ENCODE measurements around the gene CD99L2.

Gene CD99L2

DNA sequence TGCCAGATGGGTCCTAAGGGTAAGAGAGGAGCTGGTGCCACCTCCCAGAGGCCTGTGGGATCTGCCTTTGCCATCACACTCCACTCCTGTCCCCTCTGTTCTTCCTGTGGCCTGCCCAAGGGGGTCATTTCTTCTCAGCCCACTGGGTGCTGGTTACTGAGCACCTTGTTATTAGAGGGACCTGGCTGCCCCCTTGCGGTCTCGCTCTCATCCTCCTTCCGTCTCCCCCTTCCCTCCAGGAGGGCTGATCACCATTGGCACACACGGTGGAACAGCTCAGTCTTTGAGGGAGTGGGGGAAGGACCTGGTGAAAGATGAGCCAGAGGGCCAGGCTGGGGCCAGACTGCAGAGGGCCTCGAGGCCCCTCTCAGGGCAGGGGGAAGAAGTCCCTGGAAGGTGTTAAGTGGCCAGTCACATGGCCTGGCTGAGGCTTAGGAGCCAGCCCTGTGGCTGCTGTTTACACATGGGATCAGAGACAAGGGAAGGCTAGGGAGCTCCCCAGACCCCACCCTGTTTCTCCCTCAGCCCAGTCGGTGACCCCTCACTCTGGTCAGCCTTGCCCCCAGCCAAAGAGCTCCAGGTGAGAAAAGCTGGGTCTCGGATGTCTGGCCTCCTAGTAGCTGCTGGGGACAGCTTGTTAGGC is 137.2 kb downstream of the CD99L2 start:
- no peak for DNase-seq

DNA sequence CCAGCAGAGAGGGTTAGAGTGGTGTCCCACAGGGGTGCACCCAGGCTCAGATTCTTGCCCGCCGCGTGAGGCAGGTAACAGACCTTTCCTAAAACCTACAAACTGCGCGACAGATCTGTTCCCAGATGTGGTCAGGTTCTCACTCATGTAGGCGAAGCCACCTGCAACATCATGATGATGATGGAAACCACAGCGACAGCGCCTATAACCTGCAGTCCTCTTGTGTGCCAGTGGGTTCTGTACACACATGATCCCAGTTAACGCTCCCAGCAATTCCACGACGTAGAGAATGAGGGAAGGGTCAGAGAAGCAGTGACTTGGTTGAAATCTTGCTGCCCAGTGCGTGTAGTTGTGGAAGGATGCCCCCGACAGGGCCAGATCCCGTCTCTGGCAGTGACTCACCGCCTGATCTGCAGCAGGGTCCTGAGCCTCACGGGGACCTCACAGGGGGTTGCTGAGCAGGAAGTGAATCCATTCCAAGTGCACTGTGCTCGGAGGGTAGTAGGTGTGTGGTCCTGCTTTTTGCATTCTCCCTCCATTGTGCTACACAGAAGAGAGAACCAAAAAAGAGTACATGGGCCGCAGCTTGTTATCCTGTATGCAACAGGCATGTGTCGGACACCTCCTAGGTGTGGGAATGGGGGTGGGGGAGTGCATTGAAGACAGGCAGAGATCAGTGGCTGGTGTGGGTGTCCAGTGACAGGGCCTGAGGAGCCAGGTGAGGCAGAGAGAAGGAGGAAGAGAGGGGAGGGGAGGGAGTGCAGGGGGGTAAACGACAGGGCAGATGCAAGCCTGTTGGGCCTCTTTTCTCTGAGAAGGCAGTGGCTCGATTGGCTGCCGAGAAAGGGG is 138.7 kb downstream of the CD99L2 start:
- no peak for DNase-seq

DNA sequence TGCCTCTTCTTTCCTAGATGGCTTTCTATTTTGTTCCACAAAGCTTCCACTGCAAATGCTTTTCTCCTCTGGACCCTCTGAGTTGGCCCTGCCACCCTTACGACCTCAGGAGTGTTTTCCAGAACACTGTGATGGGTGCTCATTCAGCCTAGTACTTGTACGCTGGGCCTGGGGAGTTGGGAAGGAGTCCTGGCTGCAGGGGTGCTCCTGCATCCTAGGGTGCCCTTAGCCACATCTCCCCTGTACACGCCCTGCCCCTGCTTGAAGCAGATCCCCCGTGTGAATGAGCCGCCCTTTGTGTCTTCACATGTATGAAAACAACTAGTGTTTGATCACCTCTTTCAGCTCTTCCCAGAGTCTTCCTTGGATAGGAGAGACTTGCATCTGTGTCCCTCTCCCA is 141.1 kb downstream of the CD99L2 start:
- no peak for DNase-seq

DNA sequence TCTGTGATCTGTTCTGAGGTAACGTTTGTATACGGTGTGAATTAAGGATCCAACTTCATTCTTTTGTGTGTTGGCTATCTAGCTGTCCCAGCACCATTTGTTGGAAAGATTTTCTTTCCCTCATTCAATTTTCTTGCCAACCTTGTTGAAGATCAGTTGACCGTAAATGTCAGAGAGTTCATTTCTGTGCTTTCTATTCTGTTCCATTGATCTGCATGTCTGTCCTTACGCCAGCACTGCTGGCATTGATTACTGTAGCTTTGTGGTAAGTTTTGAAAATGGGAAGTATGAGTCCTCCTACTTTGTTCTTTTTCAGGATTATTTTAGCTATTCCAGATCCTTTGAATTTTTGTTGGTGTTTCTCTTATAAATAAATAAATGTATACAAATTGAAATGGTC is 144.5 kb downstream of the CD99L2 start:
- no peak for DNase-seq

GRCh38 chrX:150753357-150753756 is 145.1 kb downstream of the CD99L2 start:
- DNase-seq = no peak

DNA sequence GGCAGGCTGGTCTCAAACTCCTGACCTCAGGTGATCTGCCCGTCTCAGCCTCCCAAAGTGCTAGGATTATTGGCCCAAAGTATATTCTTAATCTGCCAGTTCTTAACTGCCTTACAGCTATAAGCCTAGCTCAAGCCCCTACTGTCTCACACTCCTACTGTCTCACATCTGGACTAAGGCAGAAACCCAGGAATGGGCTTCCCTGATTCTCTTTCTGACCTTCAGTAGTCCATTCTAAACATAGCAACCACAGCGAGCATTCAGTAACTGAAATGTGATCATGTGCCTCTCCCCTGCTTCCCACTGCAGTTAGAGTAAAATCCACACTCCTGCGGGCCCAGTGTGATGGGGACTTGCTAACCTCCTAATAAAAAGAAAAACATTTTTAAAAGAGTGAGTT is 146.3 kb downstream of the CD99L2 start:
- no peak for DNase-seq

DNA sequence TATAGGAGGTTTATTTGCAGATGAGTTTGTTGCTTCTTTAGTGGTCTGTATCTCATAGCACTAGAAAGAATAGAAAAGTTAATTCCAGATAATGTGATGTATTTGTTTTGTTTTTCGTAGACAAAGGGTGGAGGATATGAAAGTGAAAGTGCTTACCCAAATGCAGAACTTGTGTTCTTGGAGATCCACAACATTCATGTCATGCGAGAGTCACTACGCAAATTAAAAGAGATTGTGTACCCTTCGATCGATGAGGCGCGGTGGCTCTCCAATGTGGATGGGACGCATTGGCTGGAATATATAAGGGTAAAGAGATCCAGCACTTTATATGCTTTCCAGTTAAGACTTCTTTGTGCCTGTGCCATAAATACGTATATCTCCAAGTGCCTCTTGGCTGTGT is 162.0 kb downstream of the CD99L2 start:
- DNase-seq = no peak

GRCh38 chrX:150731795-150732194 is 166.7 kb downstream of the CD99L2 start:
- DNase-seq = no peak

GRCh38 chrX:150730719-150731118 is 167.7 kb downstream of the CD99L2 start:
- DNase-seq = no peak

- DNase-seq = no peak
Measured at GRCh38 chrX:150729956-150730355, 168.5 kb downstream of the CD99L2 start.

DNA sequence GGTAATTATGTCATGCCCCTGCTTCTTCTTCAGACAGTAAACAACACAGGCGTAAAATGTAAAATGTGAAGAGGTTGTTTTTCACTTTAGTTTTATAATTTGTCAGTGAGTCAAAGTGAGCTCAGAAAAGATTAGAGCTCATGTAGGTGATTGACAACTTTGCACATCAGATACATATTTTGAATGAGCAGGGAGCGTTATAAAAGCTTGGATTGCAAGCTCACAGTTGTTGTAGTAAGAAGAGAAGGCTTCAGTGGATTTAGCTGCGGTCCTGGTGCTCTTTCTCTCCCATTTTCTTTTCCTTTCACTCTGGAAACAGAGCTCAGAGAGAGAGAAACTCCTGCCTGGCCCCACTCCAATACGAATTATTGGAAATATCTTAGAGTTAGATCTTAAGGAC is 178.8 kb downstream of the CD99L2 start:
- DNase-seq = no peak
